ENCODE results near the gene ZXDC. TPM values are rescaled to one million over a fixed set of nuclear protein-coding genes. Genes with fewer than 3 reads are reported as not detected.

Gene ZXDC
- total and polyA plus RNA-seq, 9 of the 15 experiments (the other 6 are each of a cell fraction or from before 2014, with no cell fraction given), result 0.59 to 13.4 (median 7.3) TPM

DNA sequence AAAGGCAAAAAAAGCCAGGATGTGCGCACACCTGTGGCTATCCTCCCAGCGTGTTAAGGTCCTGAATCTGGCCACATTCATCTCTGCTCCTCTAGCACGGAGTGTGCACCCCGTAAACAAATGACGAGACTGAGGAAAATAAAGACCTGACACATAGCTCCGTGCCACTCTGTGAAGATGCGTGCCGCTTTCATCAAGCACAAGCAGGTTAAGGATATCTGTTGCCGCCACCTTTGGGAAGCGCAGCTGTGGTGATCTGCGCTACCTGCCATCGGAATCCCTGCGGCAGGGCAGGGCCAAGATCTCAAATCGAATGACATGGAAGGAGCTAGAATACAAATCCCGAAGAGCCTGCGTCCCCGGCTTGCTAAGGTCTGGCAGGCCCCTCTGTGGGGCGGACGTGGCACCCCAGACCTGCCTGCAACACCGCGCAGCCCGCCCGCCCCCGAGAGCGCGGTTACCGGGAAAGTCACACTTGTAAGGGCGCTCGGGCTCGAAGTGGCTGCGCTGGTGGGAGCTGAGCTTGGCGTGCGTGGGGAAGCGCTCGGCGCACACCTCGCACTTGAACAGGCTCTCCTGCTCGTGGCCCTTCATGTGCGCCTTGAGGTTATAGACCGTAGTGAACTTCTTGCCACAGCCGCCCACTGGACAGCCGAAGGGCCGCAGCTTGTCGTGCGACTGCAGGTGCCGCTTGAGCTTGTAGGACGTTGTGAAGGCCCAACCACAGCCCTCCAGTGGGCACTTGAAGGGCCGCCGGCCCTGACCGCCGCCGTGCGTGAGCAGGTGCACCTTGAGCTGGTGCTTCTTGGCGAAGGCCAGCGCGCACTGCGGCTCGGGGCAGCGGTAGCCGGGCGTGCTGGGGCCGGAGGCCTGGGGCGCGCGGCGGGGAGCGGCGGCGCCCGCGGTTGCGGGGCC, 936 bp downstream of the ZXDC start:
- POLR2A ChIA-PET, result interaction anchor here (0.6 to 1.0 kb wide), 2 partner anchors 25 to 70 kb away, joined by 3 read pairs; no protein-coding TSS in a partner anchor
- CTCF ChIA-PET (ENCODE audit: low intra/inter-chr PET ratio), result no interaction called here
- peaks cover 40% of the 10 kb centered on the region for H3K79me2 ChIP-seq (ENCODE audit: control insufficient read depth, insufficient read depth, low read length)
- TF ChIP-seq SAFB (IDR thresholded peaks at IDR 0.05; ENCODE audit: borderline replicate concordance, low read depth, low read length) (no peak), ZNF583 (CRISPR knock-in tag; IDR thresholded peaks at IDR 0.05) (no peak), NFRKB (IDR thresholded peaks at IDR 0.05; ENCODE audit: low read depth) (no peak), ZNF77 (CRISPR knock-in tag; IDR thresholded peaks at IDR 0.05) (no peak), MED1 (CRISPR knock-in tag; IDR thresholded peaks at IDR 0.05; ENCODE audit: borderline replicate concordance) (no peak), ZNF780A (CRISPR knock-in tag; IDR thresholded peaks at IDR 0.05) (no peak), COPS2 (conservative IDR thresholded peaks at IDR 0.05) (no peak), MIER1 (IDR thresholded peaks at IDR 0.05; ENCODE audit: low read depth) (no peak)
- TF ChIP-seq, protein P1, sequence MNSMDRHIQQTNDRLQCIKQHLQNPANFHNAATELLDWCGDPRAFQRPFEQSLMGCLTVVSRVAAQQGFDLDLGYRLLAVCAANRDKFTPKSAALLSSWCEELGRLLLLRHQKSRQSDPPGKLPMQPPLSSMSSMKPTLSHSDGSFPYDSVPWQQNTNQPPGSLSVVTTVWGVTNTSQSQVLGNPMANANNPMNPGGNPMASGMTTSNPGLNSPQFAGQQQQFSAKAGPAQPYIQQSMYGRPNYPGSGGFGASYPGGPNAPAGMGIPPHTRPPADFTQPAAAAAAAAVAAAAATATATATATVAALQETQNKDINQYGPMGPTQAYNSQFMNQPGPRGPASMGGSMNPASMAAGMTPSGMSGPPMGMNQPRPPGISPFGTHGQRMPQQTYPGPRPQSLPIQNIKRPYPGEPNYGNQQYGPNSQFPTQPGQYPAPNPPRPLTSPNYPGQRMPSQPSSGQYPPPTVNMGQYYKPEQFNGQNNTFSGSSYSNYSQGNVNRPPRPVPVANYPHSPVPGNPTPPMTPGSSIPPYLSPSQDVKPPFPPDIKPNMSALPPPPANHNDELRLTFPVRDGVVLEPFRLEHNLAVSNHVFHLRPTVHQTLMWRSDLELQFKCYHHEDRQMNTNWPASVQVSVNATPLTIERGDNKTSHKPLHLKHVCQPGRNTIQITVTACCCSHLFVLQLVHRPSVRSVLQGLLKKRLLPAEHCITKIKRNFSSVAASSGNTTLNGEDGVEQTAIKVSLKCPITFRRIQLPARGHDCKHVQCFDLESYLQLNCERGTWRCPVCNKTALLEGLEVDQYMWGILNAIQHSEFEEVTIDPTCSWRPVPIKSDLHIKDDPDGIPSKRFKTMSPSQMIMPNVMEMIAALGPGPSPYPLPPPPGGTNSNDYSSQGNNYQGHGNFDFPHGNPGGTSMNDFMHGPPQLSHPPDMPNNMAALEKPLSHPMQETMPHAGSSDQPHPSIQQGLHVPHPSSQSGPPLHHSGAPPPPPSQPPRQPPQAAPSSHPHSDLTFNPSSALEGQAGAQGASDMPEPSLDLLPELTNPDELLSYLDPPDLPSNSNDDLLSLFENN (IDR thresholded peaks at IDR 0.05; ENCODE audit: low read depth in 2 of 2, low read length in 2 of 2), result no peak
- TF ChIP-seq, protein P2, sequence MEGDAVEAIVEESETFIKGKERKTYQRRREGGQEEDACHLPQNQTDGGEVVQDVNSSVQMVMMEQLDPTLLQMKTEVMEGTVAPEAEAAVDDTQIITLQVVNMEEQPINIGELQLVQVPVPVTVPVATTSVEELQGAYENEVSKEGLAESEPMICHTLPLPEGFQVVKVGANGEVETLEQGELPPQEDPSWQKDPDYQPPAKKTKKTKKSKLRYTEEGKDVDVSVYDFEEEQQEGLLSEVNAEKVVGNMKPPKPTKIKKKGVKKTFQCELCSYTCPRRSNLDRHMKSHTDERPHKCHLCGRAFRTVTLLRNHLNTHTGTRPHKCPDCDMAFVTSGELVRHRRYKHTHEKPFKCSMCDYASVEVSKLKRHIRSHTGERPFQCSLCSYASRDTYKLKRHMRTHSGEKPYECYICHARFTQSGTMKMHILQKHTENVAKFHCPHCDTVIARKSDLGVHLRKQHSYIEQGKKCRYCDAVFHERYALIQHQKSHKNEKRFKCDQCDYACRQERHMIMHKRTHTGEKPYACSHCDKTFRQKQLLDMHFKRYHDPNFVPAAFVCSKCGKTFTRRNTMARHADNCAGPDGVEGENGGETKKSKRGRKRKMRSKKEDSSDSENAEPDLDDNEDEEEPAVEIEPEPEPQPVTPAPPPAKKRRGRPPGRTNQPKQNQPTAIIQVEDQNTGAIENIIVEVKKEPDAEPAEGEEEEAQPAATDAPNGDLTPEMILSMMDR (IDR thresholded peaks at IDR 0.05 in 2 of 3, conservative IDR thresholded peaks at IDR 0.05 in 1 of 3; ENCODE audit: insufficient read depth in 2 of 3, low read depth in 1 of 3, low read length in 3 of 3), result no peak
- TF ChIP-seq, protein P3, sequence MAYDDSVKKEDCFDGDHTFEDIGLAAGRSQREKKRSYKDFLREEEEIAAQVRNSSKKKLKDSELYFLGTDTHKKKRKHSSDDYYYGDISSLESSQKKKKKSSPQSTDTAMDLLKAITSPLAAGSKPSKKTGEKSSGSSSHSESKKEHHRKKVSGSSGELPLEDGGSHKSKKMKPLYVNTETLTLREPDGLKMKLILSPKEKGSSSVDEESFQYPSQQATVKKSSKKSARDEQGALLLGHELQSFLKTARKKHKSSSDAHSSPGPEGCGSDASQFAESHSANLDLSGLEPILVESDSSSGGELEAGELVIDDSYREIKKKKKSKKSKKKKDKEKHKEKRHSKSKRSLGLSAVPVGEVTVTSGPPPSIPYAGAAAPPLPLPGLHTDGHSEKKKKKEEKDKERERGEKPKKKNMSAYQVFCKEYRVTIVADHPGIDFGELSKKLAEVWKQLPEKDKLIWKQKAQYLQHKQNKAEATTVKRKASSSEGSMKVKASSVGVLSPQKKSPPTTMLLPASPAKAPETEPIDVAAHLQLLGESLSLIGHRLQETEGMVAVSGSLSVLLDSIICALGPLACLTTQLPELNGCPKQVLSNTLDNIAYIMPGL (CRISPR knock-in tag; IDR thresholded peaks at IDR 0.05), result no peak
- TF ChIP-seq, protein P4, sequence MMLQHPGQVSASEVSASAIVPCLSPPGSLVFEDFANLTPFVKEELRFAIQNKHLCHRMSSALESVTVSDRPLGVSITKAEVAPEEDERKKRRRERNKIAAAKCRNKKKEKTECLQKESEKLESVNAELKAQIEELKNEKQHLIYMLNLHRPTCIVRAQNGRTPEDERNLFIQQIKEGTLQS (IDR thresholded peaks at IDR 0.05), result no peak
- TF ChIP-seq, protein P4 (CRISPR knock-in tag; conservative IDR thresholded peaks at IDR 0.05), result no peak

More for the DNA sequence above, 936 bp downstream of the ZXDC start:
- Histone ChIP-seq H3K27ac (ENCODE audit: extremely low read depth, low read depth, low read length) (peak overlapping the region; percentile 68), H3K36me3 (ENCODE audit: control insufficient read depth, insufficient read depth, low read length) (peaks cover 23% of the 10 kb centered on the region), H3K4me2 (ENCODE audit: insufficient read depth, low read length) (peak overlapping the region; percentile 78), H3K4me1 (replicated peaks in 1 of 2; ENCODE audit: control insufficient read depth in 2 of 2, insufficient read depth in 2 of 2, low read length in 2 of 2) (peaks cover 24 to 28% of the 10 kb centered on the region in 2 experiments; a peak in 4 of 5 replicates), H3K9me3 (replicated peaks; ENCODE audit: control insufficient read depth, insufficient read depth, low read depth, low read length) (no peaks in the 10 kb centered on the region), H2AFZ (ENCODE audit: low read depth, low read length) (0 out of 2 replicates have a peak overlapping the region, but pooled peaks have one; percentile 40), H3K9me1 (ENCODE audit: control insufficient read depth, insufficient read depth, low read length) (no peaks in the 10 kb centered on the region), H4K20me1 (replicated peaks; ENCODE audit: control insufficient read depth, insufficient read depth, low read length) (peaks cover 8% of the 10 kb centered on the region), H3K4me3 (peak overlapping the region; percentile 61), H3K27me3 (ENCODE audit: control insufficient read depth in 2 of 2, insufficient read depth in 2 of 2, low read length in 2 of 2) (no peaks in the 10 kb centered on the region), H3K9ac (ENCODE audit: insufficient read depth in 1 of 2, low read depth in 2 of 2, low read length in 2 of 2) (peak overlapping the region; percentile 61 to 95)
- FAIRE-seq, result no peak
- WGBS (ENCODE audit: insufficient coverage, low coverage, missing lambda C conversion rate), result 7% methylated on average over 42 of the region's 72 CpGs
- ATAC-seq, result peak; percentile 44
- intact Hi-C loops (cut with micrococcal nuclease) (no loop called here), in situ Hi-C loops (cut with MboI) (no loop called here)
- BruUV-seq (replicated peaks), result no TSS peak
- DNase-seq (ENCODE audit: extremely low read depth in 1 of 4, low spot score in 3 of 4), result peak in 2 of 4 experiments; percentile 22 to 52
